ENCODE data around the gene GMFB. TPM values are rescaled to one million over a fixed set of nuclear protein-coding genes. Genes with fewer than 3 reads are reported as not detected.

GMFB gene
- total and polyA plus RNA-seq, 2 donors from 2014 or later, result 22.7 to 53.6 TPM

- H3K9ac ChIP-seq (ENCODE audit: low read length in 3 of 3), result no peak overlapping the region
- no peaks in the 10 kb centered on the region for H3K27me3 ChIP-seq (ENCODE audit: control insufficient read depth, insufficient read depth, low read length)
- H3K9me3 ChIP-seq (ENCODE audit: control insufficient read depth in 2 of 3, insufficient read depth in 1 of 3, low read length in 3 of 3), result no peaks in the 10 kb centered on the region
- no peak for FAIRE-seq
- DNase-seq, result no peak
- TF ChIP-seq CTCF (IDR thresholded peaks at IDR 0.05; ENCODE audit: borderline replicate concordance, extremely low read depth, insufficient read depth), result no peak
- H3K4me3 ChIP-seq (ENCODE audit: low read length in 3 of 3), result no peak overlapping the region
- peaks cover 0 to 6% (median 0%) of the 10 kb centered on the region in 3 donors for H3K4me1 ChIP-seq (ENCODE audit: control insufficient read depth in 2 of 3, insufficient read depth in 2 of 3, low read depth in 1 of 3, low read length in 3 of 3)
- H3K27ac ChIP-seq (ENCODE audit: low read depth in 2 of 2, low read length in 2 of 2), result no peak overlapping the region
- intact Hi-C loops (cut with DNase I), result no loop called here
- H3K36me3 ChIP-seq (ENCODE audit: control insufficient read depth in 2 of 3, insufficient read depth in 3 of 3, low read length in 3 of 3), result peaks cover 0 to 8% (median 0%) of the 10 kb centered on the region in 3 donors
Measured at GRCh38 chr14:54478636-54479215, 10.1 kb downstream of the GMFB start.

DNA sequence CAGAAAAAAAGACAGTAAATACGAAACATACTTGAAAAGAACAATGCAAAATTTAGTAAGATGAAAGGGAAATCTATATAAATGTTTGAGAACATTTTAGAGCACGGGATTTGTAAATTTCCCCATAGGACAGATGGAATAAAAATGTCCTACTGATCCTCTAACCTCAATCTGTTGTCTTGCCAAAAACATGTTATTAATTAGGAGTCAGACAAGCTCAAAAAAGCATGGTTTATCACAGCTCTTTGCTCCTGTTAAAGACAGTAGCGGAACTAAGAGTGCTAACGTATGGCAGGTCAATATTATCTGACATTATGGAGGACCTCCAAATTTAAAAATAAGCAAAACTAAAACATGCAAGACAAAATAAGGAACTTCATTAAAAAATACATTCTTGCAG is 12.9 kb downstream of the GMFB start:
- no peak for TF ChIP-seq CTCF (IDR thresholded peaks at IDR 0.05; ENCODE audit: borderline replicate concordance, extremely low read depth, insufficient read depth)
- DNase-seq (no peak), FAIRE-seq (no peak)
- no peaks in the 10 kb centered on the region for H3K9me3 ChIP-seq (ENCODE audit: control insufficient read depth in 2 of 3, insufficient read depth in 1 of 3, low read length in 3 of 3)
- no peak overlapping the region for H3K4me3 ChIP-seq (ENCODE audit: low read length in 3 of 3)
- intact Hi-C loops (cut with DNase I), result no loop called here
- H3K4me1 ChIP-seq (ENCODE audit: control insufficient read depth in 2 of 3, insufficient read depth in 2 of 3, low read depth in 1 of 3, low read length in 3 of 3), result peaks cover 0 to 4% (median 0%) of the 10 kb centered on the region in 3 donors
- H3K36me3 ChIP-seq (ENCODE audit: control insufficient read depth in 2 of 3, insufficient read depth in 3 of 3, low read length in 3 of 3), result peaks cover 0 to 8% (median 0%) of the 10 kb centered on the region in 3 donors
- H3K27me3 ChIP-seq (ENCODE audit: control insufficient read depth, insufficient read depth, low read length), result no peaks in the 10 kb centered on the region
- H3K27ac ChIP-seq (ENCODE audit: low read depth in 2 of 2, low read length in 2 of 2), result no peak overlapping the region
- H3K9ac ChIP-seq (ENCODE audit: low read length in 3 of 3), result no peak overlapping the region

DNA sequence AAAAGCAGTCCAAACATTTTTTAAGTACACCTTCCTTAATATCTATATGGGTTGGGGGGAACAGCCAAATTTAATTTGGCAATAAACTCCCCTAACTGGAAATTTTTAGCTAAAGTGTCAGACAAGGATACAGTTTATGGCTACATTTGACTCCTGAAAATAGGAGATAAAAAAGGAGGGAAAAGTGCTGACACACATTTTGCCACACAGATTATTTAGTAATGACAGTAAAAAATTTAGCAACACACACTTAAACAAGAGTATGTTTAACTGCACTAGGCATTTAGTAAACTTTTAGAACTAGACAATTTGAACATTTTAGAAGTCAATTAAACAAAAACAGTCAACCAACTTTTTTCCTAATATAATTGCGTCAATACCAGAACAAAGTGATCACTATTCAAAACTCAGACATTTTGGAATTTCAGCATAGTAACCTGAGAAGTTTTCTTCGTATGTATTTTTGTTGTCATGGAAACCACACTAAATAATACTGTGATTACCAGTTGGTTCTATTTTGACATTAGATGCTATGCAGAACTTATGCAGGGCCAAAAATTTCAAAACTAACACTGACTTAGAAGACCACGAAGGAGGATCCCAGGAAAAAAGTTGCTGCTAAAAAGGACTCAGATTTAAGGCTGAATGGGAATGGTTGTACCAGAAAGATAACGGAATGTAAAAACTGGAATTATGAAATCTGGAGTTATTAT is 13.4 kb downstream of the GMFB start:
- H3K27ac ChIP-seq (ENCODE audit: low read depth in 2 of 2, low read length in 2 of 2), result no peak overlapping the region
- DNase-seq (no peak), FAIRE-seq (no peak)
- H3K9me3 ChIP-seq (ENCODE audit: control insufficient read depth in 2 of 3, insufficient read depth in 1 of 3, low read length in 3 of 3), result no peaks in the 10 kb centered on the region
- no peaks in the 10 kb centered on the region for H3K27me3 ChIP-seq (ENCODE audit: control insufficient read depth, insufficient read depth, low read length)
- TF ChIP-seq CTCF (IDR thresholded peaks at IDR 0.05; ENCODE audit: borderline replicate concordance, extremely low read depth, insufficient read depth), result no peak
- H3K9ac ChIP-seq (ENCODE audit: low read length in 3 of 3), result no peak overlapping the region
- H3K36me3 ChIP-seq (ENCODE audit: control insufficient read depth in 2 of 3, insufficient read depth in 3 of 3, low read length in 3 of 3), result peaks cover 0 to 8% (median 0%) of the 10 kb centered on the region in 3 donors
- H3K4me3 ChIP-seq (ENCODE audit: low read length in 3 of 3), result no peak overlapping the region
- peaks cover 0 to 4% (median 0%) of the 10 kb centered on the region in 3 donors for H3K4me1 ChIP-seq (ENCODE audit: control insufficient read depth in 2 of 3, insufficient read depth in 2 of 3, low read depth in 1 of 3, low read length in 3 of 3)
- intact Hi-C loops (cut with DNase I), result no loop called here

Measured in kidney (tissue), 14 donors.